HEK293T (cell line): ENCODE results near the gene LARP6.
"Not testable (repeated sequence)": the region's sequence is repeated elsewhere in the genome, so short reads cannot be mapped to it uniquely, and the experiment has no call there.

ENCODE experiments used
- CTCF ChIA-PET: fragments of 350-600 bp; formaldehyde crosslinking; extraction: SDS; loops from one replicate; lab custom pipeline; 2021; ENCODE audit warnings: antibody characterized with exemption, inconsistent platforms; lab: Yijun Ruan, JAX
- POLR2A ChIA-PET: fragments of 350-600 bp; formaldehyde crosslinking; extraction: SDS; loops from one replicate; lab custom pipeline; 2020; ENCODE audit warnings: antibody characterized with exemption, inconsistent platforms; lab: Yijun Ruan, JAX
- DNase-seq: peaks from one replicate; pipeline ENCODE4 v3.0.0; 2012; ENCODE audit warnings: mixed read lengths; ENCODE audit errors: extremely low spot score
- ARNT ChIP-seq: fragments of 450-650 bp; IDR thresholded peaks from 2 replicates; pipeline ENCODE4 v1.6.1; 2017; ENCODE audit warnings: mild to moderate bottlenecking
- BHLHE40 ChIP-seq: fragments of 450-650 bp; IDR thresholded peaks from 2 replicates; pipeline ENCODE4 v1.6.1; 2016; ENCODE audit warnings: mild to moderate bottlenecking, moderate library complexity, borderline replicate concordance
- CTBP1 ChIP-seq: fragments of 450-650 bp; IDR thresholded peaks from 2 replicates; pipeline ENCODE4 v1.6.1; 2016; ENCODE audit warnings: borderline replicate concordance
- ELF4 ChIP-seq: fragments of 450-650 bp; IDR thresholded peaks from 2 replicates; pipeline ENCODE4 v1.6.1; 2017; ENCODE audit warnings: antibody characterized with exemption
- FOXA1 ChIP-seq: fragments of 450-650 bp; IDR thresholded peaks from 2 replicates; pipeline ENCODE4 v1.6.1; 2016; ENCODE audit warnings: mild to moderate bottlenecking
- FOXK2 ChIP-seq: fragments of 450-650 bp; IDR thresholded peaks from 2 replicates; pipeline ENCODE4 v1.6.1; 2016; ENCODE audit warnings: mild to moderate bottlenecking
- FOXM1 ChIP-seq: fragments of 450-650 bp; IDR thresholded peaks from 2 replicates; pipeline ENCODE4 v1.6.1; 2017; ENCODE audit warnings: mild to moderate bottlenecking, borderline replicate concordance
- HDGF ChIP-seq: fragments of 450-650 bp; IDR thresholded peaks from 2 replicates; pipeline ENCODE4 v1.6.1; 2017; ENCODE audit warnings: antibody characterized with exemption, borderline replicate concordance
- L3MBTL2 ChIP-seq: fragments of 450-650 bp; conservative IDR thresholded peaks from 2 replicates; pipeline ENCODE4 v1.6.1; 2016; ENCODE audit warnings: mild to moderate bottlenecking
- LEF1 ChIP-seq: fragments of 450-650 bp; IDR thresholded peaks from 2 replicates; pipeline ENCODE4 v1.6.1; 2017; ENCODE audit warnings: mild to moderate bottlenecking, borderline replicate concordance
- NFRKB ChIP-seq: fragments of 450-650 bp; IDR thresholded peaks from 2 replicates; pipeline ENCODE4 v1.6.1; 2016; ENCODE audit warnings: mild to moderate bottlenecking, moderate library complexity
- PKNOX1 ChIP-seq: fragments of 450-650 bp; IDR thresholded peaks from 2 replicates; pipeline ENCODE4 v1.6.1; 2016
- SP1 ChIP-seq: fragments of 450-650 bp; IDR thresholded peaks from 2 replicates; pipeline ENCODE4 v1.6.1; 2017
- SUZ12 ChIP-seq: fragments of 450-650 bp; IDR thresholded peaks from 2 replicates; pipeline ENCODE4 v1.6.1; 2016; ENCODE audit warnings: mild to moderate bottlenecking
- TARDBP ChIP-seq: fragments of 450-650 bp; IDR thresholded peaks from 2 replicates; pipeline ENCODE4 v1.6.1; 2016
- ZNF384 ChIP-seq: fragments of 450-650 bp; IDR thresholded peaks from 2 replicates; pipeline ENCODE4 v1.6.1; 2016

Gene LARP6

GRCh38 chr15:70806992-70807712 lies 46.8 kb downstream of the LARP6 start:
- TF ChIP-seq NFRKB: no peak
- TF ChIP-seq CTBP1: no peak
- TF ChIP-seq HDGF: no peak
- TF ChIP-seq LEF1: no peak
- no peak for TF ChIP-seq PKNOX1
- no peak for TF ChIP-seq FOXA1
- TF ChIP-seq FOXM1: no peak
- no peak for TF ChIP-seq SP1
- no peak for TF ChIP-seq SUZ12
- no peak for TF ChIP-seq ARNT
- TF ChIP-seq L3MBTL2: no peak
- DNase-seq: no peak
- POLR2A ChIA-PET: no interaction called here
- CTCF ChIA-PET: no interaction called here

- CTCF ChIA-PET, DNase-seq, POLR2A ChIA-PET: not testable (repeated sequence)
Measured at GRCh38 chr15:70804388-70804787, 49.6 kb downstream of the LARP6 start.

- DNase-seq: no peak
- TF ChIP-seq FOXK2 (no peak), PKNOX1 (no peak), TARDBP (no peak), NFRKB (no peak), LEF1 (no peak), BHLHE40 (no peak), CTBP1 (no peak), ARNT (no peak), FOXM1 (no peak), ELF4 (no peak), FOXA1 (no peak), SUZ12 (no peak), SP1 (no peak), HDGF (no peak), L3MBTL2 (no peak)
- ChIA-PET POLR2A (no interaction called here), CTCF (no interaction called here)
Measured at GRCh38 chr15:70802629-70803028, 51.3 kb downstream of the LARP6 start.

GRCh38 chr15:70801109-70801508 lies 52.8 kb downstream of the LARP6 start:
- ChIA-PET POLR2A (interaction anchor here (1.5 kb wide), 1 partner anchor 38 kb away, joined by 4 read pairs; the partner anchor contains the start of gene UACA), CTCF (interaction anchor here (0.6 kb wide), 1 partner anchor 231 kb away, joined by 3 read pairs; no protein-coding TSS in a partner anchor)

GRCh38 chr15:70799667-70800450 lies 54.1 kb downstream of the LARP6 start:
- TF ChIP-seq FOXK2 (no peak), TARDBP (no peak), NFRKB (no peak), SUZ12 (no peak), HDGF (no peak), ARNT (no peak), PKNOX1 (no peak), SP1 (no peak)
- DNase-seq: no peak
- CTCF ChIA-PET: interaction anchor here (0.5 to 1.5 kb wide), 4 partner anchors 12 to 1947 kb away, joined by 3 to 8 read pairs (median 4); no protein-coding TSS in a partner anchor
- POLR2A ChIA-PET: interaction anchor here (1.5 kb wide), 1 partner anchor 36 kb away, joined by 4 read pairs; the partner anchor contains the start of gene UACA

More at GRCh38 chr15:70801109-70801508, 52.8 kb downstream of the LARP6 start:
- DNase-seq: no peak
- TF ChIP-seq HDGF: no peak

GRCh38 chr15:70797464-70797863 lies 56.5 kb downstream of the LARP6 start:
- no peak for DNase-seq
- ChIA-PET CTCF (interaction anchor here (0.6 kb wide), 1 partner anchor 459 kb away, joined by 3 read pairs; no protein-coding TSS in a partner anchor), POLR2A (no interaction called here)
- TF ChIP-seq HDGF (no peak), PKNOX1 (no peak), NFRKB (no peak), ELF4 (no peak), SUZ12 (no peak), FOXA1 (no peak), LEF1 (no peak), CTBP1 (no peak), TARDBP (no peak), BHLHE40 (no peak), ARNT (no peak), FOXM1 (no peak), ZNF384 (no peak), SP1 (no peak), L3MBTL2 (no peak), FOXK2 (no peak)
